GM21825 (cell line): ENCODE results near the gene CACNG6.
"Not testable (repeated sequence)": the region's sequence is repeated elsewhere in the genome, so short reads cannot be mapped to it uniquely, and the experiment has no call there.

ENCODE experiments used
- ATAC-seq: cut with Tn5 transposase; IDR thresholded peaks from one replicate; pipeline ENCODE4 v1.9.1; 2021; ENCODE audit warnings: mild to moderate bottlenecking, moderate library complexity; ENCODE audit not compliant: unreplicated experiment

CACNG6 gene

DNA sequence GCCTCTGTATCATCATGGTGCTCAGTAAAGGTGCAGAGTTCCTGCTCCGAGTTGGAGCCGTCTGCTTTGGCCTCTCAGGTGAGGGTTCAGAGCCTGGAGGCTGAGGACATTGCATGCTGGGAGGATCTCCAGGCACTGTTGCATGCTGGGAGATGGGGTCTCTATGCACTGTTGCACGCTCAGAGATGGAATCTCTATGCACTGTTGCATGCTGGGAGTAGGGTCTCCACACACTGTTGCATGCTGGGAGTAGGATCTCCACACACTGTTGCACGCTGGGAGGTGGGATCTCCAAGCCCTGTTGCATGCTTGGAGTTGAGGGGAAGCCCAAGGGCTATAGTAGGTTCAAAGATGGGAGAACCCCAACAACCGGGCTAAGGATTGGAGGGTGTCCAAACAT lies 8.3 kb downstream of the CACNG6 start:
- no peak for ATAC-seq

DNA sequence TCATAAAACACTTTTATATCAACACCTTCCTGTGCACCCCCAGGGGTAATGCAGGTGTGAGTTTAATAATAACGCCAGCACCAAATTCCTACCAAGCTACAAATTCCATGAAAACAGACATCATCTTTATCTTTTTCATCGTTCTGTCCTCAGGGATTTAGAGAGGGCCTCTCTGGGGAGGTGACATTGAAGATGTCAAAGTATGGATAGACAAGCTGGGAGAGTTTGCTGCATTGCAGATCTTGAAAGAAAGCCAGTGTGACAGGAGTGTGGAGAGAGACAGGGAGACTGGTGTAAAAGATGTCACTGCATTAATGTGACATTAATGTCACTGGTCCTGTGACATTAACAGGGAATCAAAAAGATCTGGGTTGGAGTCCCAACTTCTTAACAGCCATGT lies 10.1 kb downstream of the CACNG6 start:
- ATAC-seq: no peak

DNA sequence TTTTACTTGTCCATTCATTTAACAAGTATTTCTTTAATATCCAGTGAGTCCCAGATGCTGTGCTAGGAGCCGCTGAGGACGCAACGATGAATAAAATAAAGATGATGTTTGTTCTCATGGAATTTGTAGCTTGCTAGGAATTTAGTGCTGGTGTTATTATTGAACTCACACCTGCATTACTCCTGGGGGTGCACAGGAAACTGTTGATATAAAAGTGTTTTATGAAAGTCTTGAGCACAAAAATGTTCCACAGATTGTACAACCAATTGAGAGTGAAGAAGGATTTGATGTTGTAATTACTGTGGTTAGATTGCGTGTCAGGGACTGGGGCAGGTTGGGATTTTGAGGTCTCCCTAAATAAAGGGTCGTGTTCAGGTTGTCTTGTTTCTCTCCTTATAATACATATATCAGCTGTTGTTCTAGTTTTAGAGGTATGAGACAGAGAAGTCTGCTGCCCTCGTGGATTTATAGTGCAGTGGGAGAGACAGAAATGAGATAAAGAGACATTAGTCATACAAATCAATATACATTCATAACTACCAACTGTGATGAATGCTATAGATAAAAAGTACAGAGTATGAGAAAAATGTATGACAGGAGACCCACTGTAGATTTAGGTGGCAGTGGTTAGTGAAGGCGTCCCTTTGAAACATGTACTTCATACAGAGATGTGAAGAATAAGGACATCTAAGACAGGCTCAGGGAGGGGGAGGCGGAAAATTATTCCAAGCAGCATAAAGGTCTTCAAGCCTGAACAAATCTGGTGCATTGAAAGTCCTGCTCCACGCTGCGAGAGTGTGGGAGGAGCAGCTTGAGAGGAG lies 11.3 kb downstream of the CACNG6 start:
- ATAC-seq: no peak

DNA sequence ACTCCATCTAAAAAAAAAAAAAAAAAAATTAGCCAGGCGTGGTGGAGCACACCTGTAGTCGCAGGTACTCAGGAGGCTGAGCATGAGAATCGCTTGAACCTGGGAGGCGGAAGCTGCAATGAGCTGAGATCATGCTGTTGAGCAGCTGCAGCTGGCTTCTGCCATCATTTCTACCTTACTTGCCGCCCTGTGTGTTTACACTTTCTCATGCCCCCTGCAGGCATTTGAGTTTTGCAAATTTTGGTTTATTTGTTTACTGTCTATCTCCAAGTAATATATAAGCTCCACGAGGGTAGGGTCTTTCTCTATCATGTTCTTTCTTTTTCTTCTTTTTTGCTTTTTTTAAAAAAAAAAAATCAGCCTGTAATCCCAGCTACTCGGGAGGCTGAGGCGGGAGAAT lies 18.0 kb downstream of the CACNG6 start:
- no peak for ATAC-seq

DNA sequence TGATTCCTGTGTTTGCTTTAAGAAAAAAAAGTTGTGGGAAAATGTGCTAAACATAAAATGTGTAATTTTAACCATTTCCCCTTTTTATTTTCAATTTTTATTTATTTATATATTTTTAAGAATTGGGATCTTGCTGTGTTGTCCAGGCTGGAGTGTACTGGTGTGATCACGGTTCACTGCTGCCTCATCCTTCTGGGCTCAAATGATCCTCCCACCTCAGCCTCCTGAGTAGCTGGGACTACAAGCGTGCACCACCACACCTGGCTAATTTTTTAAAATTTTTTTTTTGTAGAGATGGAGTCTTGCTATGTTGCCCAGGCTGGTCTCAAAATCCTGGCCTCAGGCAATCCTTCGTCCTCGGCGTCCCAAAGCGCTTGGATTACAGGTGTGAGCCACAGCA lies 19.0 kb downstream of the CACNG6 start:
- ATAC-seq: no peak

DNA sequence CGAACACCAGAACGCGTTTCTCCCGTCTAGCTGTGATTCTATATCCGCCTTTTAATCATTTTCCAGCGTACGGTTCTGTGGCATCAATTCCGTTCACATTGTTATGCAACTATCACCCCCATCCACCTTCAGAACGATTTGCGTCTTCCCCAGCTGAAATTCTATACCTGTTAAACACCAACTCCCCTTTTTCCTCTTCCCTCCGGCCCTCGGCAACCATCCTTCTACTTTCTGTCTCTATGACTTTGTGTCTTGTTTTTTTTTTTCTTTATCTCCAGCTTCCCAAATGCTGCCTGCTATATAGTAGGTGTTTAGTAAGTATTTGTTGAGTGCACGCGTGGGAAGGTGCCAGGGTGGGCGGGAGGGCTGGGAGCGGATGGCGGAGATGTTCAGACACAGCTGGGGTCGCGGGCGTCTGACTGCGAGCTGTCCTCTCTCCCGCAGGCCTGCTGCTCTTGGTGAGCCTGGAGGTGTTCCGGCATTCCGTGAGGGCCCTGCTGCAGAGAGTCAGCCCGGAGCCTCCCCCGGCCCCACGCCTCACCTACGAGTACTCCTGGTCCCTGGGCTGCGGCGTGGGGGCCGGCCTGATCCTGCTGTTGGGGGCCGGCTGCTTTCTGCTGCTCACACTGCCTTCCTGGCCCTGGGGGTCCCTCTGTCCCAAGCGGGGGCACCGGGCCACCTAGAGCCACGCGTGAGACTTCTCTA lies 20.2 kb downstream of the CACNG6 start:
- ATAC-seq: no peak

- no peak for ATAC-seq
Measured at GRCh38 chr19:54013866-54014265, 22.4 kb downstream of the CACNG6 start.

GRCh38 chr19:54014920-54015560 lies 23.6 kb downstream of the CACNG6 start:
- no peak for ATAC-seq

GRCh38 chr19:54017261-54017660 lies 25.8 kb downstream of the CACNG6 start:
- ATAC-seq: no peak

DNA sequence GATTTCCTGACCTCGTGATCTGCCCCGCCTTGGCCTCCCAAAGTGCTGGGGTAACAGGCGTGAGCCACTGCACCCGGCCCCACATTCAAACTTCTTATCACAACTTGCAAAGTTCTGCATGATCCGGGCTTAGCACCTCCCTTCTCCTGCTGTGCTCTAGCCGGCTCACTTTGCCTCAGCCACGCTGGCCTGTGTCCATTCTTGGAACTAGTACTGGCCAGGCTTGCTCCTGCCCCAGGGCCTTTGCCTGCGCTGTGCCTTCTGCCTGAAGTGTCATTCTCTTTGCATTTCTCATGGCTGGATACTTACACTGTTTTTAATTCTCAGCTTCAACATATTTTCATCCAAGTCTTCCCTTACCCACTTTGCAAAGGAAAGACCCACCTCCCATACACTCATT lies 29.9 kb downstream of the CACNG6 start:
- no peak for ATAC-seq

GRCh38 chr19:54021932-54022331 lies 30.5 kb downstream of the CACNG6 start:
- no peak for ATAC-seq

GRCh38 chr19:54023191-54023590 lies 31.8 kb downstream of the CACNG6 start:
- no peak for ATAC-seq

GRCh38 chr19:54024660-54025059 lies 33.2 kb downstream of the CACNG6 start:
- ATAC-seq: no peak

GRCh38 chr19:54026656-54027055 lies 35.2 kb downstream of the CACNG6 start:
- no peak for ATAC-seq

DNA sequence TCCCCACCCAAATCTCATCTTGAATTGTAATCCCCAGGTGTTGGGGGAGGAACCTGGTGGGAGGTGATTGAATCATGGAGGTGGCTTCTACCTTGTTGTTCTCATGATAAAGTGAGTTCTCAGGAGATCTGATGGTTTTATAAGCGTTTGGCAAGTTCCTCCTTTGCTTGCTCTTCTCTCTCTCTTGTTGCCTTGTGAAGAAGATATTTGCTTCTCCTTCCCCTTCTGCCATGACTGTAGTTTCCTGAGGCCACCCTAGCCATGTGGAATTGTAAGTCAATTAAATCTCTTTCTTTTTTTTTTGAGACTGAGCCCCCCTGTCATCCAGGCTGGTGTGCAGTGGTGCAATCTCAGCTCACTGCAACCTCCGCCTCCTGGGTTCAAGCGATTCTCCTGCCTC lies 37.9 kb downstream of the CACNG6 start:
- no peak for ATAC-seq

DNA sequence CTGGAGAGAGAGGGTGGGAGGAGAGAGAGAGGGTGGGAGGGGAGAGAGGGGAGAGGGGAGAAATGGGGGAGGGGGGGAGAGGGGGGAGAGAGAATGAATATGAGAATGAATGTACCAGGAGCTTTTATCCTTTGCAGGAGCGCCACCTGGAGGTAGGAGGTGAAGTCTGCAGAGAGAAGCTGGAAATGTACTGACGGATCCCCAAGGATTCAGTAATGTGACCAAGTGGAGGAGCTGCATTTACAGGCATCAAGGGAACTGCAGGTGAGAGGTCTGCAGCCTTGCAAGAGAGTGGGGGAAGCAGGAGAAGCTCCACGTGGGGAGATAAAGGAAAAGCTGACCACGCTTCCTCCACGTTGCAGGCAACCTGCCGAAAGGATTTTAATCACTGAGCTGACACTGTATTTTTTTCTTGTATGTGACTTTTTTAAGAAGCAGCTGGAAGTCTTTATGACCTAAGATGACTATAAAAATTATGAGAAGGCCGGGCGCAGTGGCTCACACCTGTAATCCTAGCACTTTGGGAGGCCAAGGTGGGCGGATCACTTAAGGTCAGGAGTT lies 38.6 kb downstream of the CACNG6 start:
- ATAC-seq: no peak

DNA sequence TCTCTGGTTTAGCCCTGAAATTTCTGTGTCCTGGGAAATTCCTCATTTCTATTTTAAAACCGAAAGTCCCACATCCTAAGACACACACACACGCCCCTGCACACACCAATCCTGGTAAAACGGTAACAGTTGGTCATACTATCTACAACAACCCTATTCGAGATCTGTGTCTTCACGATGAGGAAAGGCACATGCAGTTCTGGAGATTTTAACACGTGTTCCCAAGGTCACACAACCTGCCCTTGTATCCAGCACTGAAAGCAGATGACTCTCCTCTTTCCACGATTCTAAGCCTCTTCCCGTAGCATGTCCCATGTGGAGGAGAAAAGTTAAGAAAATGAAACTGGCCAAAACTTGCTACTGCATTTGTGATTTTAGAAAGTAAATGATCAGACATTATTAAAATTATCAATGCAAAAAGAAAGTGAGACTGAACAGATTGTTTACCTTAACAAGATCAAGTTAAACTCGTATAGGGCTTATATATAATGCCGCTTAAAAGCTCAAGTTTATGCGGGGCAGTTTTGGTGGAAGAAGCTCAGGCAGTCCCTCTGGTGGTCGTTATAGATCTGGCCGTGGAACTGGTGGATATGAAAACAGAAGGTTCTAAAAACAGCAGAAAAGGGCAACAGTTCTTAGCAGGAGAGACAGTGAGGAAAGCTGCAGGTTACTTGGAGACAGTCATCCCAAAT lies 39.6 kb downstream of the CACNG6 start:
- no peak for ATAC-seq

DNA sequence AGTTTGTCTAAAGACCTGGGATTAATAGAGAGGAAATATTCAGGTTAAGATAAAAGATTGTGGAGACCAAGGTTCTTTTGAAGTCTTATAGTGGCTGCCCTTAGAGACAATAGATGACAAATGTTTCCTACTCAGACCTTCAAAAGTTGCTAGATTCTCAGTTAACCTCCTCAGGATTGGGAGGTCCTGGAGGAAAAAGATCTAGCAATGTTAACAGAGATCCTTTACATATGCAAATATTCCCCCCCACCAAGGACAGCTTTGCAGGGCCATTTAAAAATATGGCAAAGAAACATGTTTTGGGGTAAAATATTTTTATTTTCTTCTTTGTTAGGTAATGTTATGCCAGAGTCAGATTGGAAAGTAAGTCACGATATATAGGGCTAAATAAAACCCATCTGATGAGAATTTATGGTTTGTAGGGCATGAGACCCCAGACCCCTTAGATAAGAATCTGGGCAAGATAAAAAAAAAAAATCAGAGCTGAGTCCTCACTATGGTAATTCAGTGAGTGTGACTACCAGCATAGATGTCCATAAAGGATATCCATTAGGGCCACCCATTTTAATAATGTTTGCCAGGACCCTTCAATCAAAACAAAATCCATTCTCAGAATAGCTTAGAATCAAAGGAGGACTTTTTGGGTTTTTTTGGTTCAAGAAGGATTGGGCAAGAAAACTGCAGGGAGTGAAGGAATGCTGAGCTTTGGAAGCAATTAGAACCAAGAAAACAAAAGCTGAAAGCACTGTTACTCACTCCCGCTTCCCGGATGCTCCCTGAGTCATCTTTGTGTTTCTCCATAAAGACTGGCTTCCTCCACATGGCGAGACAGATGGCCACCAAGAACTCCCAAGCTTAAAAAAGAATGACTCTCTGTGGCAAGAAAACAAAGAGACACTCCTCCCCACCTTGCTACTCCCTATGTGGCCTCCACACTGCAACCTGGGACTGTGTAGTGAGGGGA lies 44.1 kb downstream of the CACNG6 start:
- ATAC-seq: no peak

GRCh38 chr19:54036542-54036941 lies 45.1 kb downstream of the CACNG6 start:
- ATAC-seq: not testable (repeated sequence)

GRCh38 chr19:54040003-54040402 lies 48.6 kb downstream of the CACNG6 start:
- ATAC-seq: no peak
